DMS153 (cell line): ENCODE data around the gene SUGCT.

ENCODE experiments used
- DNase-seq: peaks from one replicate; lab custom pipeline; 2025; lab: John Stamatoyannopoulos, UW

SUGCT gene

DNA sequence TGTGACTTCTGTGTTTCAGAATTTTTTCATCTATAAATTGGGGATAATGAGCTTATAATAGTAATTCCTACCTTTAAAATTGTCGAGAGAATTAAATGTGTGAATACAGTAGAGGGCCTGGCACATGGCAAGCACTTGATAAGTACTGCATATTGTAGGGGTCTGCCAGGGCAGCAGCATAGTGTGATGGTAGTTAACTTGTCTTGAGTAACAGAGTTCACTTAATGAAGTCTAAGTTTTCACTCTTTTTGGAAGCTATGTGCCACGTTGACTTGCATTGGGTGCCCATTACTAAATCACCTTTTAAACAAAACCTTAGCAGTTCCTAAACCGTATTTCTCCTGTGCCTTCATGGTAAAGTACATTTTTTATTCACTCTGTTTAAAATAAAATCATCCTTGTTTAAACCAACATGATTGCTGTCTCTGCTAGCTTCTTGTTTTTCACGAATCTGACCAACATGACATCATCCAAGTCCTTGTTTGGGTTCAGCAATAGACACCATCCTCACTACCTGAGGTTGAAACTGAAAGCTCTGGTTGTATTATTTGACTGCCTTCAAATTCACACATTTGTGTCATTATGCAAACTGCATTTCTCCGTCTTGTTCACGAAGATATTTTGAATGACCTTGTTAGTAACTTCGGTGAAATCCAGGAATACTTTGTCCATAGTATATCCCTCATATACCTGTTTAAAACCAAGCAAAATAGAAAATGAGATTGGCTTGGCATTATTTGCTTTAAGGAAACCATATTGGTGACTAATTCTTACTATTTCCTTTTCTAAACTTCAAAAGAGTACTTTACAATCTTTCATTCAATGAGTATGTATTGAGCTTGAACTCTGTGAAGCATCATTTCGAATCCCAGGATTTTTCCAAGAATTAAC, 340.2 kb downstream of the SUGCT start:
- no peak for DNase-seq

DNA sequence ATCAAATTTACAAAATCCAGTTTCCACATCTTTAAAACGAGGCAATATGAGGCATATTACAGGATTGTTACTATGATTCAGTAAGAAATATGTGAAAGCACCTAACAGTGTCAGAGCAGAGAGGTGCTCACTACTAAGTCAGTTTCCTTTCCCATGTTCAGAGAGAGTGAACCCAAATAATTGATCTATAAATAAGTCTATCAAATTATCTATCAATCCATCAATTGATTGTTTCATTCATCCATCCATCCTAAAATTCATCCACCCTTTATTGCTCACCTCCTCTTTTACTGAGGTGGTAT, 340.8 kb downstream of the SUGCT start:
- DNase-seq, result no peak

DNA sequence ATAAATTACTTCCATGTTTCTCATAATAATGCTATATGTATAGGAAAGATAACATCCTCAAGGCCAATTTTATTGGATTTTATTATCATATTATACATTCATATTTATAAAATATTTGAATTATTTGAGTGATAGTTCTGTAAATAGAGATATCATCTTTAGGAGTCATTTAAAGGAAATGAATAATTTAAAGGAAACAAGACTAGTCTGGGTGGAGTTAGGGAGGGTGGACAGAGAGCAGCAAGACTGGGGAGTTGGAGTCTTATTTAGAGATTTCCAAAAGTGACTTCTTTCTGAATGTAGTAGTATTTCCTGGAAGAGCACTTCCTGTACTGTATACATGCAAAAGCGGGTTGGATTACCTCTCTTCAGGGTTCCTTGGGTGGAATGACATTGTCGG, 342.3 kb downstream of the SUGCT start:
- DNase-seq, result no peak

DNA sequence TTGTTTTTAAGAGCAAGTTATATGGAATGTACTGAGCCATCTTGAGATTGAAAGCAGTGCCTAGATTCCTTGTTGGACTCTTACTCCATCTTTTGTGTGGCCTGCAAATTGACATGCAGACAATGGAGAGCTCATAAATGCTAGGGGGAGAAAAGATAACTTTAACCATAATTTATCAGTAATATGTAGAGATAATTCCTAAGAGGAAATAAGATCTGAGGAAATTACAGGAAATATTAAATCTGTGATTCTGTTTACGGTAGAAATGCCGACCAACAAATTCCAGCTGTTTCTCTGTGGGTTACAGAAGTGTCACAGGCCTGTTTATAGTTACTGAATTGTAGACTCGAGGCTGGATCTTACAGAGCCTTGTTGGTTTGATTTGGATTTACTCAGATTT, 348.0 kb downstream of the SUGCT start:
- DNase-seq, result no peak

DNA sequence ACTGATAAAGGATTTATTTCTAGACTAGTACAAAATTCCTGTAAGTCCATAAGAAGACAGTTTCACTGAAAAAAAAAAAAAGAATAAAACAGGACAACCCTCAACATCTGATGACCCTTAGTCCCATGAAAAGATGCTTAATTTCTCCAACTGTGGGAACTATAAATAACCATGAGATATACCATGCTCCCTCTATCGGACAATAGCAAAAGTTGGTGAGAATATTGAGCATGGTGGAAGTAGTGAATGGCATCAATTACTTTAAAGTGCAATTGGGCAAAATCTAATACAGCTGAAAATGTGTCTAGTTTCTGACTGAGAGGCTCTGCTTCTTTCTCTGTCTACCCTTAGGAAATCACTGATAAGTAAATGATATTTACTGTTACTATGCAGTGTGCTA, 348.8 kb downstream of the SUGCT start:
- DNase-seq, result no peak

DNA sequence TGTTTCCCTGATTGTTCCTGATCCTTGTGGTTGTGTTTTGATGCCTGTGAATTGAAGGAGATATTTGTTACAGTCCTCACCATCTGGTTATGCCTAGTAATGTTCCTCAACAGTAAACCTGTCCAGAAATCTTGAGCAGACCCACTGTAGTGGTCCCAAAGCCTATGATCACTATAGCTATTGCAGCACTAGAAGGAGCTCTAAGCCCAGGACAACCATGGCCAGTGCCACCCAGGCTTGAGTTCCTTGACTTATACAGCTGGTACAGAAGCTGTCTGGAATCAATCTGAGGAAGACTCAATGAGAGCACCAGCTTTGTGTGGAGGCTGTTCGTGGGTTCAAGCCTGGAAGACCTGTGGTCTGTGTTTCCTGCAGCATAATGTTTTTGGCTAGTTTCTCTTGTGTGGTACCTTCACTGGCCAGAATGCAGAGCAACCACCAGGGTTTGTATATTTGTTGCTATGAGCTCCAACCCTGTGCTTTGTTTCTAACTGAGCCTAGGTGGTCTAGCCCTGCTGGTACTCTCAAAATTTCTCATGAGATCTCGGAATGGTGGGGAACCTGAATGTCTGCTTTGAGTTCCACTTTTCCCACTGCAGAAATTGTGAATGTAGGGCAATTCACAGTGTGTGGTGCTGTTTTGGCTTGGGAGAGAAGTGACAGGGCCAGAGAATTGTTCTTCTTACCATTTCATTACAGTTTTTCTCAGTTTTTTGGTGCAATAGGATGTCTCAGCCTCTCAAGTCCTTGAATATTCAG, 355.2 kb downstream of the SUGCT start:
- no peak for DNase-seq

DNA sequence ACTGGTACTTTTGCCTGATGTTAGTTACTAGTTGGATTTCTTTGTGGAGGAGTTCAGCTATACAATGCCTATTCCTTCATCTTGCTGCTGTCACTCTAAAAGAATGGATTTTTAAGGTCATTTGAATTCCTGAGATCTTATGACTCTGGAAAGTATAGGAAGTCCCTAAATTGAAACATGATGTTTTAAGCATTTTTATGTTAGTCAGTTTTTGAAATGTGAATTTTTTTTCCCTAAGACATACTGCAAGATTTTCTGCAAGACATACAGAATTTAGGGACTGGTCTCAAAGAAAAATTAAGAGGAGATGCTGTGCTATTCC, 355.8 kb downstream of the SUGCT start:
- no peak for DNase-seq

DNA sequence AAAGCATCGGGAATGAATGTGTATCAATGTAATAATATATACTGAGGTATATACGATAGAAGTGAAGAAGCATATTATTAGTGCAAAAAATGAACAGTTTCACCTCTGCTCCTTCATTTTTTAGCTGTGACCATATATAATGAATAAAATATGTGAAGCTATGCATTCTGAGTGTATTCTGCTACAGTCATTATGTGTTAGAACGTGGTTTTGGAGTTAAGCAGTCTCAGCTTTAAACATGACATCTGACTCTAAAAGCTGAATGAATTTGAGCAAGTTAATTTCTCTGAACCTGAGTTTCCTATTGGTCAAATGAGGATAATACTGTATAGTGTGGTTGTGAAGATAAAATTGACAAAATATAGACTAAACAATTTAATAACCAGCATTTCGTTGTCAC, 358.1 kb downstream of the SUGCT start:
- DNase-seq, result no peak

DNA sequence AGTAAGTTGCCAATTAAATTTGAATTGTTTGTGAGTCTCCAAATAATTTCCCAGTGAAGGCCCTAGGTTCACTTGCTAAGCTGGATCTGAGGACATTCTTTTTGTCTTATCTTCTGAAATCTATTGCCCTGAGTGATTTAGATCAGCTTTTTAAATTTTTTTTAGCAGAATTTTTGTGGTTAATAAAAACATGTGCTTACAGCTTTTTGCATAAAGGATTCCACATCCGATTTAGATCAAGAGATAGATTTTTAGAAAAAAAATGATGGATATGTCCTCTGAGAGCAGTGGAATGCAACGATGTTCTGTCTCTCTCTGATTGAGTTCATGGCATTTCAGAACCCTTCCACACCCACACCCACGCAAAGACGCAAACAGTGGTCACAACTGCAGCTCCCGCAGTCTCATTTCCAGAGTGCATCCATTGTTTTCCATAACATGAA, 358.8 kb downstream of the SUGCT start:
- DNase-seq, result no peak

DNA sequence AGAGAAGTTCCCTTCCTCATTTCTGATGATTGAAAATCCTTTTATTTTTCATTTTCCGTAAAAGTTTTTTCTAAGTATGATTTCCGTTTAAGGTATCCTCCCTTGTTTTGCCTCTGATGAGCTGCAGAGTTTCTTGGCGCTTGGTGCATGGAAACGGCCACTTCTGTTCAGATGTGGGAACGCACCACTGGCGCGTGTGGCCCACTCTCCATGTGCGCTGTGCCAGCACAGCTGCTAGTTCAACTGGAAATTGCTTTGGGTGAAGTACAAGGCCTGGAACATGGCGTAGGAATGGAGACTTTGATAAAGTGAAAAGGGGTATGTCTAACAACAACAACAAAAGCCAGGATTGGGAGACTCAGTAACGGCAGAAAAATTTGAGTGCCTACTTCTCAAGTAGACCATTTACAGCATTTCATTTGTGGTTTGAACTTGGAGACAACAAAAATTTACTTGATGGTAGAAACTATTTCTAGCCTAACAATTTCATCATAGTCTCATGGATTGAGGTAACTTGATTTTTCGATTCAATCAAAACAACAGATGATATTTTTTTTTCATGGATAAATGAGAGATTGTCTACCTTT, 364.2 kb downstream of the SUGCT start:
- no peak for DNase-seq

DNA sequence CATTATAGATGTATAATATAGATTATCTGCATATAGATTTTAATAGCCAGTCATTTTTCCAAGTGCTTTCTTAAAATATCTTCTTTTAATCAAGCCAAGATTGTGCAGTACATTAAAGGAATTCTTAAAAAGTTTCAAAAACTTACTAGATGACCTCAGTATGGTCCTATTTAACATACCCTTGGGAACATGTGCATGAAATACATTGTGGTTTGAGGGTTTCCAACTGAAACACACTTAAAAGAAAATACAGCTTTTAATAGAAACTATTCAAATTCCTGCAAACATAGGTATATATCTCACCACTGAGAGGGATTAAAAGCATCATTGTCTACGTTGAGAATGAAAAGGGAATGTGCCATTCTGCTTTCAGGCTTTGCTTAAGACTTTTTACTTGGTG, 364.9 kb downstream of the SUGCT start:
- no peak for DNase-seq

DNA sequence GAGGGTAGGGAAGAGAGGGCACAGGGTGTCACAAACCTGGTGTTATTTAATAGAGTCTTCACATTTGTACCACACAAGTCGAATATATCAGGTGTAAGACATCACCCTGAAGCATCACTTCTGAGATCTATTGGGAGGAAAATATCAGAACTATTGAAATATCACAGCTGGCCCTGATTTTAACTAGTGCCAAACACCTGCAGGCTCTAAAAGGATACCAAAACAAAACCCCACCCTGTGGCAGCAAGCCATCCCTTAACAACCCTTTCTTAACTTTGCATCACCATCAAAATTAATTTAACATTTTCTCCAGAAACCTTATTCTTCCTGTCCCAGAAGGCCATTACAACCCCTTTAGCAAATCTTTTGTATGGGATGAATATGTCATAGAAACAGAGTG, 365.4 kb downstream of the SUGCT start:
- DNase-seq, result no peak

DNA sequence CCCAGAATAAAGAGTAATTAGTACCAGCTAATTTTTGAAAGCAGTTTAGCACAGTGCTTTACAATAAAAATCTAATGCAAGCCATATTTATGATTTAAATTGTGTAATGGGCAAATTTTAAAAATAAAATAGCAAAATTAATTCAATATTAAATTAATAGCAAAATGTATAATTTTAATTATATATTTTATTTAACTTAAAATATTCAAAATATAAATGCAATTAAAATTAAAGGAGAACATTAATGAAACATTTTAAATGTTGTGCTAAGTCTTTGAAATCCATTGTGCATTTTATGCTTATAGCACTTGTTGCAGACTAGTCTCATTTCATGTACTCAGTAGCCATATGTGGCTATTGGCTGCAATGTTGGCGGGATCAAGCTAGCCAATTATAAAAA, 367.6 kb downstream of the SUGCT start:
- no peak for DNase-seq

DNA sequence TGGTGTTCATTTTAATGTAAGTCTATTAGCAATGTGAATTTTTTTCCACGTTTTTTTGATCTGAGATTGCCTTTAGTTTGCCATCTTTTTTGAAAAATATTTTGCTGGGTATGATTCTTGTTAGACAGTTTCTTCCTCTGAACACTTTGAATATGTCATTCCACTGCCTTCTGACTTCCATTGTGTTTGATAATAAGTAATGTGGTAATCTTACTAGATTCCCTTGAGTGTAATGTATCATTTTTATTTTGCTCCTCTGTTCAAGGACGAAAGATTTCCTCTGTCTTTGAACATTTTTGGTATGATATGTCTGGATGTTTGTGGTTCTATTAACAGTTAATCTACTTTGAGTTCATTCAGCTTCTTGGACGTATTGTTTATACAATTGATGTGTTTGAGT, 371.4 kb downstream of the SUGCT start:
- no peak for DNase-seq

DNA sequence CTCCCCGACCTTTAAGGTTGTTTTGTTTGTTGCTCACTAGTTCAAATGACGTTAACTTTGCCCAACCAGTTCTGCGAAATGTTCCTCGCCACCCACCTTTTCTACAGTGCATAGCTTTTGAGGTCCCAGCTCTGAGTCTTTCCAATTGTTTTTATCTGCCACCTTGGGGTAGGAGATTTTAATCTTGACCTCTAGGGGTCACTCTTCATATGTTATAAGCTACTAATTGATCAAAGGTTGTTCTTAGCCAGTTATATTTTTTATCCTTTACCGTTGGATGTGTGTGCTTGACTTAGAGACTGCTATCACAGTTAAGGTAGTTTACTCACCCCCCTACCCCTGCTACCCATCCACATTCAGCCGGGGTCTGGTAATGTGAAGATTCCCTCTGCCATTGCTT, 372.4 kb downstream of the SUGCT start:
- DNase-seq, result no peak

DNA sequence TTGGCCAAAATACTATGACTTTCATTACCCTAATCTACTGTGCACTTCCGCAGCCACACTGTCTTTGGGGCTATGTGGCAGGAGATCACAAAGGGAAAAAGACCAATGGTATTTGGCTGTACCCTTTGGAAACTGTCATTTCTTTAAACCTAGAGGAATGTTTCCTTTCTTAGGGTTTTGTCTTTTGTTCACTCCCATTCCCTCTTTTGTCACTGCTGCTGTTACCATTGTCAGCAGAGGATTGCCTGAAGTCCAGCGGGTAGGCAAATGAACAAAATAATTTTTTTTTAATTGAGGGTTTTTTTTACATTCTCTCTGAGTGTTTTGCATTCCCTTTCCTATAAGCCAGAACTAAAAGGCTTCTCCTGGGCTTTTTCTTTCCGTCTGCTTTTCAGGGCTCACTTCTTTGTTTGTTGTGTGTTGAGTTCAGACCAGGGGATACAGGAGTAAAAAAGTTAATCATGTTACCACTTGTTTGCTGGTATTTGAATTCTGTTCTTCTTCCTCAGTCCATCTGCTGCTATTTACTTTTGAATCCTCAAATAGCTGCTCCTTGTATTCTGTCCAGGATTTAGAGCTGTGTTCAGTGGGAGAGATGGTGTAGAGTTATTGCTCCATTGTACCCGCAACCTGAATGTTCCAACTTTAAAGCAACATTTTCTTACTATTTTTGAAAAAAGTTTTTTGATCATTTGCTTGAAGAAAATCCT, 374.6 kb downstream of the SUGCT start:
- no peak for DNase-seq

DNA sequence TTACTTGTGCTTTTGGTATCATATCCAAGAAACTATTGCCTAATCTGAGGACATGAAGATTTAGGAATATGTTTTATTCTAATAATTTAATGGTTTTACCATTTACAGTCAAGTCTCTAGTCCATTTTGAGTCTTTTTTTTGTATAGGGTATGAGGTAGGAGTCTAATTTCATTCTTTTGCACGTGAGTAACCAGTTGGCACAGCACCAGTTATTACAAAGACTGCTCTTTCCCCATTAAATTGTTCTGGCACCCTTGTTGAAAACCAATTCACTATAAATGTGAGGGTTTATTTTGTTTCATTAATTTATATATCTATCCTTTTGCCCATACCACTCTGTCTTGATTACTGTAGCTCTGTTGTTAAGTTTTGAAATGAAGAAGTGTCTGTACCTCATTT, 381.6 kb downstream of the SUGCT start:
- DNase-seq, result no peak

DNA sequence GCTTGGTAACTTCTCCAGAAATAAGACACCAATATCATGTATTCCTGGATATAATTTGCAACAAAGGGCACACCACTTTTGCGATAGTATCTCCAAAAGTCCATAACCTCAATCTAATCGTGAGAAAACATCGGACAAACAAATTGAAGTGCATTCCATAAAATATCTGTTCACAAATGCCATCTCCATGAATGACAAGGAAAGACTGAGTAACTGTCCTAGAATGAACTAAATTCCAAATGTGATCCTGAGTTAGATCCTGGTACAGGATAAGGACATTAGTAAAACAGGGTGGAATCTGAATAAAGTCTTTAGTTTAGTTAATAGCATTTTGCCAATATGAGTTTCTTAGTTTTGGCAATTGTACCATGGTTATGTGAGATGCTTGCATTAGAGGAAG, 384.2 kb downstream of the SUGCT start:
- no peak for DNase-seq

DNA sequence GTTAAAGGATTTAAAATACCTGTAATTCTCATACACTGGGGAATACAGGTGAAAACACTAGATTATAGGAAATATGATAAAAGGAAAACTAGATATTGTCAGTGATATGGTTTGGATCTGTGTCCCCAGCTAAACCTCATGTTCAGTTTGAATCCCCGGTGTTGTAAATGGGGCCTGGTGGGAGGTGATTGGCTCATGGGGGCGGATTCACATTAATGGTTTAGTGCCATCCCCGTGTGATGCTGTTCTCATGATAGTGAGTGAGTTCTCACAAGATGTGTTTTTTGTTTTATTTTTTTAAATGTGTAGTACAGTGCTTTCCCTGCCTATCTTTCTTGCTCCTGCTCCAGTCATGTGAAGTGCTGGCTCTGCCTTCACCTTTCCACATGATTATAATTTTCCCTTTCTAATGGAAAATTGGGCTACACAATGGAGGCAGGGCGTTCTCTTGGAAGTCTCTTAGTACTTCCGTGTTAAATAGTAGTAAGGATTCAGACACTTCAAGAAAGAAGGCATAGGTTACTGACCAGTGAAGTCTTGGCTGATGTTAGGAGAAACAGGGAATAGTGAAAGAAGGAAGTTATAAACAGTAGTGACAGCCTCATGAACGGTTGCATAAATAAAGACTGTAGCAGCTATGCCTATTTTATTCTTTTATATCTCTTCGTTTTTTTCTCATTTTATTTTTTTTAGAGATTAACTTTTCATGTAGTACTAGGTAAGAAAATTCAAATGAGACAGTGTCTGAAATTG, 386.4 kb downstream of the SUGCT start:
- DNase-seq, result no peak

DNA sequence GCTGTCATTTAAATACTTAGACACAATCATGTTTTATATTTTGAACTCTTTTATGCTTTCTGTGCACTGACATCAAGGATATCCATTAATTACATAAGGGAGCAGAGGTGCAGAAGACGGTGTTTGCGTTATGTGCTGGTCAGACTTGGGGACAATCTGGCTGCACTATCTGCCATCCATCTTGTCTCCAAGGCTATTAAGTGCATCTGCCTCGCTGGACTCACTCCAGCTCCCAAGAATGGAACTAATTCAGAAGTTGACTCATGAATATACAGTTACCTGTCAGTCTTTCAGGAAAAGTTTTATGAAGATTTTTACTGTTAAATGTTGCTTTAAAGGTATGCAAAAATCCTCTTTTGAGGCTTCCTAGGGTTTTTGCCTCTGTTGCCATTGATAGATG, 391.0 kb downstream of the SUGCT start:
- no peak for DNase-seq

DNA sequence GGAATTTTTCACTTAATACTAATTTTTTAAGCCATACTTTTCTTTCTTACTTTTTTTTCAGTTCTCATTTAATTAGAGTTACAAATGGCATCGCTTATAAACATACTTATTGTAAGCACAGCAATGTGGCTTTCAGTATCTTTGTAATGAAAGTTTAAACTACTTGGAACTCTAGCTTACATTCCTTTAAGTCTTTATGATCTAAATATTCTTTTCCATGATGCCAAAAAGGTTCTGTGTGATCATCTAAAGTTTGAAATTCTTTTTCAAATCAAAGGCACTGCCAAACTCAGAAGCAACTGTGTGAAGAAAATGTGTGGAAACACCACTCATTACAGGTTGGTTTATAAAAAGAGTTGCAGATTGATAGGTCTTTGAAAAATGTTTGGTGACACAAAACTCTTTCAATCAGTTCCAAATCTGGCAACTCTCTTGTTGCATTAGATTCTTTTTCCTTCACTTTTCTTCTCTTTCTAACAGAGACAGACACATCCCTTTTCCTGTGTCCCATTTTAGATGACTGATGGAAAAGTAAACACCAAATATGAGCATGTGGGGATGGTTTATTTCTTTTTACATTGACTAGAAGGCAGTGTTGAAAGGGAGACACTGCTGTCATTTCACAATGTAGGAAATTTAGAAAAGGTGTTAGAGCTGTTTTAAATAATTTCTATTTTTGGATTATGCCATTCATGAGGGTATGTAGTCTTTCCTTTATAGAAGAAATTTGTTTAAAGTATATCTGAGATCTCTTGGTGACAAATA, 392.3 kb downstream of the SUGCT start:
- DNase-seq, result no peak
